ENCODE measurements around the gene MCRIP2. TPM values are rescaled to one million over a fixed set of nuclear protein-coding genes. Genes with fewer than 3 reads are reported as not detected.

Gene MCRIP2
- total RNA-seq, 4 donors from 2014 or later: 20.8 to 37.7 (median 32.4) TPM

DNA sequence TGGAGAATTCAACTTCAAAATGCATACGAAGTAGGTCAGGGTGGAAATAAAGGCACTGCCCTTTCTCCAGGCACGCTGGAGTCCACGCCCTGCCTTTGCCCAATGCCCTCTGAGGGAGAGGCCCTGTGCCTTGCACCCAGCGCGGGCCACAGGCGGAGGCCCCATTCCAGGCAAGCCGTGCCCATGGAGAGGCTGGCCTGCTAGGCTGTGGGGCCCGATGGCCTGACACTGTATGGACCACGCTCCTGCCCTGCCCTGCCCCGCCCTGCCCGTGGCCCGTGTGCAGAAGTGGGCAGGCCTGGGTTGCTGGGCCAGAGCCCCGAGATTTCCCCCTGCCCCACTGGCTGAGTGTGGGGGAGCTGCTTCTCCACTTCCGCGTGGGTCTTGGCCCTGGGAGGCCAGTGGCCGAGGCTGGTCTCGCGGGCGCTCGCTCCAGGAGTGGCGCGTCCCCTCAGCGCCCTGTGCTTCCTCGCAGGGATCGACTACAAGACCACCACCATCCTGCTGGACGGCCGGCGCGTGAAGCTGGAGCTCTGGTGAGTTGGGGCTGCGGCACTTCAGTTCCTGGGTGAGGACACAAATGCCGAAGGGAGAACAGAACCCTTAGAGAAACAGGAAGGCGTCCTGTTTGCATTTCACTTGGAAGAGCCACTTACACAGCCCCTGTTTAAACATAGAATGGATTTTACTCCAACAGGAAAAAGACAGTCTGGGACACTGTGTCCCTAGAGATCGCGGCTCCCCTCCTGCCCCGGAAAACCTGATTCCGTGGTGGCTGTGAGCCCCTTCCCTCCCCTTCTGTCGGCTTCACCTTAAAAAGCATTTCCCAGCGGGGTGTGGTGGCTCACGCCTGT, 24.7 kb upstream of the MCRIP2 start:
- no peaks in the 10 kb centered on the region for H3K27me3 ChIP-seq
- H3K4me1 ChIP-seq: peaks cover 0 to 11% (median 0%) of the 10 kb centered on the region in 4 donors
- no peak for DNase-seq (ENCODE audit: low spot score in 2 of 2)
- H3K4me3 ChIP-seq: no peak overlapping the region
- TF ChIP-seq POLR2A (IDR thresholded peaks at IDR 0.05): no peak
- no peak for TF ChIP-seq EP300 (IDR thresholded peaks at IDR 0.05)
- TF ChIP-seq, protein P1, sequence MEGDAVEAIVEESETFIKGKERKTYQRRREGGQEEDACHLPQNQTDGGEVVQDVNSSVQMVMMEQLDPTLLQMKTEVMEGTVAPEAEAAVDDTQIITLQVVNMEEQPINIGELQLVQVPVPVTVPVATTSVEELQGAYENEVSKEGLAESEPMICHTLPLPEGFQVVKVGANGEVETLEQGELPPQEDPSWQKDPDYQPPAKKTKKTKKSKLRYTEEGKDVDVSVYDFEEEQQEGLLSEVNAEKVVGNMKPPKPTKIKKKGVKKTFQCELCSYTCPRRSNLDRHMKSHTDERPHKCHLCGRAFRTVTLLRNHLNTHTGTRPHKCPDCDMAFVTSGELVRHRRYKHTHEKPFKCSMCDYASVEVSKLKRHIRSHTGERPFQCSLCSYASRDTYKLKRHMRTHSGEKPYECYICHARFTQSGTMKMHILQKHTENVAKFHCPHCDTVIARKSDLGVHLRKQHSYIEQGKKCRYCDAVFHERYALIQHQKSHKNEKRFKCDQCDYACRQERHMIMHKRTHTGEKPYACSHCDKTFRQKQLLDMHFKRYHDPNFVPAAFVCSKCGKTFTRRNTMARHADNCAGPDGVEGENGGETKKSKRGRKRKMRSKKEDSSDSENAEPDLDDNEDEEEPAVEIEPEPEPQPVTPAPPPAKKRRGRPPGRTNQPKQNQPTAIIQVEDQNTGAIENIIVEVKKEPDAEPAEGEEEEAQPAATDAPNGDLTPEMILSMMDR (IDR thresholded peaks at IDR 0.05): no peak
- no peaks in the 10 kb centered on the region for H3K9me3 ChIP-seq
- H3K36me3 ChIP-seq: peaks cover 0 to 39% (median 0%) of the 10 kb centered on the region in 3 donors
- no peak overlapping the region for H3K27ac ChIP-seq
- 92 to 93% methylated on average over 36 to 38 of the region's 39 CpGs for WGBS, 2 donors

DNA sequence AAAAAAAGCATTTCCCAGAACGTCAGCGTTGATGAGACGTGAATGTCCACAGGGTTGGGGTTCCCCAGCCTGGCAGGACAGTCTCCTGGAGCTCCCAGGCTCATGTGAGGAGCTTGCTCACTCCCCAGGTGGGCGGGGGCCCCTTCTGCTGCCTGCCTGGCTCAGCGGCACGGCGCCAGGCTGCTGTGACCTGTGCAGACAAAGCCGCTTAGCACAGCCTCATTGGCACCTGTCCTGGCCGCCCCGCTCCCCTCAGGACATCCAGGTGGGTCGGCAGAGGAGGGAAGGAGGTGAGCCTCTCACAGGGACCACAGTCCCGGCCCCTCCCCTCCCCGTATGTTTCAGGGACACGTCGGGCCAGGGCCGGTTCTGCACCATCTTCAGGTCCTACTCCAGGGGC, 23.8 kb upstream of the MCRIP2 start:
- WGBS, 2 donors: 88 to 91% methylated on average over 13 to 16 of the region's 16 CpGs
- Histone ChIP-seq H3K27me3 (no peaks in the 10 kb centered on the region), H3K36me3 (peaks cover 0 to 39% (median 0%) of the 10 kb centered on the region in 3 donors), H3K4me3 (no peak overlapping the region), H3K4me1 (peaks cover 0 to 16% (median 0%) of the 10 kb centered on the region in 4 donors), H3K9me3 (no peaks in the 10 kb centered on the region), H3K27ac (no peak overlapping the region)
- TF ChIP-seq POLR2A (IDR thresholded peaks at IDR 0.05) (no peak), EP300 (IDR thresholded peaks at IDR 0.05) (no peak)
- TF ChIP-seq, protein P1 (IDR thresholded peaks at IDR 0.05): no peak
- no peak for DNase-seq (ENCODE audit: low spot score in 2 of 2)

DNA sequence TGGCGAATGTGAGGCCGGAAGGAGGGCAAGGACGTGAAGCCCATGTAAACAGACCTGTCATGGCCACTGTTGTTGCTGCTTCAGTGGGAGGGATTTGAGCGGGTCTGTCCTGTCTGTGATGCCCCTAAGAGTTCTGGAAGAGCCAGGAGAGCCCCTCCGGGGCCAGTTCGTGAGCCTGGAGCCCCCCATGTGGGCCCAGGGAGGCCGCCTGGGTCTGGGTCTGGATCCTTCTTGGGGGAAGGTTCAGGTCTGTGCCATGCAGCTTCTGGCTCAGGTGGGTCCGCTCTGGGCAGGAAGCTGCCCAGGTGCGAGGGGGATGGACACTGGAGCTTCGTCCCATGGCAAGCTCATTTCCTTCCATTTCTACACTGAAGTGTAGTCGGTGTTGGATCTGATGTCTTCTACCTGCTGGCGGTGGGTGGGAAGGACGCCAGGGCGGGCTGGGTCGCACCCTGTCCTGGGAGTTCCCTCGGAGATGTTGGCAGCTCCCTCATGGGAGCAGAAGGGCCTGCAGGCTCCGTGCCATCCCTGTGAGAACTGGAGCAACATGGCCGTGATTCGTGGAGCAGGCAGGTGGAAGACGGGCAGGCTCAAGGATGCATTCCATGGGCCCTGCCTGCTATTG, 22.0 kb upstream of the MCRIP2 start:
- Histone ChIP-seq H3K4me3 (no peak overlapping the region), H3K27ac (no peak overlapping the region), H3K4me1 (peaks cover 0 to 16% (median 0%) of the 10 kb centered on the region in 4 donors), H3K36me3 (peaks cover 0 to 29% (median 0%) of the 10 kb centered on the region in 3 donors), H3K9me3 (no peaks in the 10 kb centered on the region), H3K27me3 (no peaks in the 10 kb centered on the region)
- DNase-seq (ENCODE audit: low spot score in 2 of 2): no peak
- TF ChIP-seq EP300 (IDR thresholded peaks at IDR 0.05) (no peak), POLR2A (IDR thresholded peaks at IDR 0.05) (no peak)
- TF ChIP-seq, protein P1 (IDR thresholded peaks at IDR 0.05): no peak
- 90 to 93% methylated on average over 18 to 20 of the region's 20 CpGs for WGBS, 2 donors

DNA sequence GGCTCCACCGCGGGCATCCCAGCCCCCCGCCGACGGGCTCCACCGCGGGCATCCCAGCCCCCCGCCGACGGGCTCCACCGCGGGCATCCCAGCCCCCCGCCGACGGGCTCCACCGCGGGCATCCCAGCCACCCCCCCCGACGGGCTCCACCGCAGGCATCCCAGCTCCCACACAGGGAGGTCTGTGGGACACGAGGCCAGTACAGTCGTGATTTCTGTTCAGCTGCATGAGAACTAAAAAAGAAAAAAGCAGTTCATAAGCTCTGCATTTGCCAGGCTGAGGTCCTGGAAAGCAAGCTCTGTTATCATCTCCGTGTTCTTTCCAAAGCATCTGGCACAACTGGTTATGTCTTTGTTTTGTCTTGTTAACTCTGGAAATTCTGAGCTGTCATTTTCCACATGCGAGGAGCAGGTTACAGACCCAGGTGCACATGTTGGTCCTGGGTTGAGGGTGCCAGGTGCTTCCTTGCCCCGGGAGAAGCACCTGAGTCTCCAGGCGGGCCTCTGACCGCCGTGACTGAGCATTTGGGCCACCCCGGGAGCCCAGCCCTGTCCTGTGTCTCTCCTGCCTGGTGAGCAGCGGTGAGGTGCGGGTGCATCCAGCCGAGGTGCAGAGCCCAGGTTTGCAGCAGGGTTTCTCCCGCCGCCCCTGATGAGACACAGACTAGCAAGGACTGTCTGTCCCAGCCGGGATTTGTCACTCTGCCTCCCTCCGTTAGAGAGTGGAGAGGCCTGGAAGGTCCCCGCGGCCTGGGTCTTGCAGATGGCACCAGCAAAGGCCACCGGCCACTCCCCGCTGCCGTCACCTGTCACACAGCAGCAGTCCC, 20.7 kb upstream of the MCRIP2 start:
- no peak overlapping the region for H3K4me3 ChIP-seq
- H3K27me3 ChIP-seq: no peaks in the 10 kb centered on the region
- TF ChIP-seq, protein P1 (IDR thresholded peaks at IDR 0.05): no peak
- no peak for TF ChIP-seq POLR2A (IDR thresholded peaks at IDR 0.05)
- no peak for TF ChIP-seq EP300 (IDR thresholded peaks at IDR 0.05)
- H3K9me3 ChIP-seq: no peaks in the 10 kb centered on the region
- WGBS, 2 donors: 82 to 85% methylated on average over 24 to 26 of the region's 41 CpGs
- peaks cover 0 to 16% (median 0%) of the 10 kb centered on the region in 4 donors for H3K4me1 ChIP-seq
- H3K27ac ChIP-seq: peak overlapping the region in 2 of 4 donors; percentile 36 to 58
- H3K36me3 ChIP-seq: peaks cover 0 to 40% (median 0%) of the 10 kb centered on the region in 3 donors
- DNase-seq (ENCODE audit: low spot score in 2 of 2): no peak

Measured in tibial nerve (tissue), 4 donors.